ENCODE results near the gene MORN3.
"Not testable (repeated sequence)": the region's sequence is repeated elsewhere in the genome, so short reads cannot be mapped to it uniquely, and the experiment has no call there.

DNA sequence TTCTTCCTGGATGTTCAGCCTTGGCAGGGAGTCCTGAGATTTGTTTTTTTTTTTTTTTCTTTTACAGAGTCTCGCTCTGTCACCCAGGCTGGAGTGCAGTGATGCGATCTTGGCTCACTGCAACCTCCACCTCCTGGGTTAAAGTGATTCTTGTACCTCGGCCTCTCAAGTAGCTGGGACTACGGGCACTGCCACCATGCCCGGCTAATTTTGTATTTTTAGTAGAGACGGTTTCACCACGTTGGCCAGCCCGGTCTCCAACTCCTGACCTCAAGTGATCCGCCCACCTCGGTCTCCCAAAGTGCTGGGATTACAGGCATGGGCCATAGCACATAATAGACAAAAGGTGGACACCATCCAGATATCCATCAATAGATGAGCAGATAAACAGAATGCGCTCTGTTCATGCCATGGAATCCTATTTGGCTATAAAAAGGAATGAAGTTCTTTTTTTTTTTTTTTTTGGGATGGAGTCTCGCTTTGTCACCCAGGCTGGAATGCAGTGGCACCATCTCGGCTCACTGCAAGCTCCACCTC is 10.3 kb upstream of the MORN3 start:
- TF ChIP-seq, protein P1, sequence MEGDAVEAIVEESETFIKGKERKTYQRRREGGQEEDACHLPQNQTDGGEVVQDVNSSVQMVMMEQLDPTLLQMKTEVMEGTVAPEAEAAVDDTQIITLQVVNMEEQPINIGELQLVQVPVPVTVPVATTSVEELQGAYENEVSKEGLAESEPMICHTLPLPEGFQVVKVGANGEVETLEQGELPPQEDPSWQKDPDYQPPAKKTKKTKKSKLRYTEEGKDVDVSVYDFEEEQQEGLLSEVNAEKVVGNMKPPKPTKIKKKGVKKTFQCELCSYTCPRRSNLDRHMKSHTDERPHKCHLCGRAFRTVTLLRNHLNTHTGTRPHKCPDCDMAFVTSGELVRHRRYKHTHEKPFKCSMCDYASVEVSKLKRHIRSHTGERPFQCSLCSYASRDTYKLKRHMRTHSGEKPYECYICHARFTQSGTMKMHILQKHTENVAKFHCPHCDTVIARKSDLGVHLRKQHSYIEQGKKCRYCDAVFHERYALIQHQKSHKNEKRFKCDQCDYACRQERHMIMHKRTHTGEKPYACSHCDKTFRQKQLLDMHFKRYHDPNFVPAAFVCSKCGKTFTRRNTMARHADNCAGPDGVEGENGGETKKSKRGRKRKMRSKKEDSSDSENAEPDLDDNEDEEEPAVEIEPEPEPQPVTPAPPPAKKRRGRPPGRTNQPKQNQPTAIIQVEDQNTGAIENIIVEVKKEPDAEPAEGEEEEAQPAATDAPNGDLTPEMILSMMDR (IDR thresholded peaks at IDR 0.05; ENCODE audit: low read depth, low read length): not testable (repeated sequence)
- not testable (repeated sequence) for TF ChIP-seq POLR2A (IDR thresholded peaks at IDR 0.05; ENCODE audit: extremely low read depth, insufficient read length)
- TF ChIP-seq, protein P2, sequence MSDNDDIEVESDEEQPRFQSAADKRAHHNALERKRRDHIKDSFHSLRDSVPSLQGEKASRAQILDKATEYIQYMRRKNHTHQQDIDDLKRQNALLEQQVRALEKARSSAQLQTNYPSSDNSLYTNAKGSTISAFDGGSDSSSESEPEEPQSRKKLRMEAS (IDR thresholded peaks at IDR 0.05; ENCODE audit: low read depth, low read length): not testable (repeated sequence)

Measured in NB4 (cell line).